Occipital lobe (tissue), 3 donors: Measurements from ENCODE around the gene RAB29. TPM values are rescaled to one million over a fixed set of nuclear protein-coding genes. Genes with fewer than 3 reads are reported as not detected.
"Not testable (repeated sequence)": the region's sequence is repeated elsewhere in the genome, so short reads cannot be mapped to it uniquely, and the experiment has no call there.

ENCODE experiments used
- DNase-seq: peaks from one replicate; lab custom pipeline; 2025; lab: John Stamatoyannopoulos, UW
- small RNA-seq: library from RNA; depleted of rRNA; stranded (forward); fragments of <200 nt; gene quantifications from one replicate; pipeline ENCODE3, GENCODE V24; 2014
- total RNA-seq: library from RNA; depleted of rRNA; stranded (reverse); fragments of >200 nt; gene quantifications from one replicate; pipeline ENCODE4 v1.2.3, GENCODE V29; 2014

The RAB29 gene
- total RNA-seq, 1 donor from 2014 or later = 11.7 TPM

DNA sequence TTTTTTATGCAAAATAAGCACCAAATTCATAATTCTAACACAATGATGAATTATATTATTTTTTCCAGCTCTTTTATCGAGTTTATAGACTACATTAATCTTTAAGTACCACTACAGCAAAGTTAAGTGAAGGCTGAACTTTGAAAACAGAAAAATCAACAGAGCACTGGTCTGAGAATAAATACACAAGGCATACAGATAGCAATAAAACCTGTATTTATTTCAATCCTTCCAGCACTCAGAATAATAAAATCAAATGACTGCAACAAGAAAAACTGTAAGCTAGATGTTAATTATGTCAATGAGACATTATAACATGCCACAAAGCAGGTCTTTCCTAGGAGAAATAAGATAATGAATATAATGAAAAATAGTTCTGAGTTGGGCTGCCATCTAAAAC is 49.8 kb downstream of the RAB29 start:
- DNase-seq = no peak

DNA sequence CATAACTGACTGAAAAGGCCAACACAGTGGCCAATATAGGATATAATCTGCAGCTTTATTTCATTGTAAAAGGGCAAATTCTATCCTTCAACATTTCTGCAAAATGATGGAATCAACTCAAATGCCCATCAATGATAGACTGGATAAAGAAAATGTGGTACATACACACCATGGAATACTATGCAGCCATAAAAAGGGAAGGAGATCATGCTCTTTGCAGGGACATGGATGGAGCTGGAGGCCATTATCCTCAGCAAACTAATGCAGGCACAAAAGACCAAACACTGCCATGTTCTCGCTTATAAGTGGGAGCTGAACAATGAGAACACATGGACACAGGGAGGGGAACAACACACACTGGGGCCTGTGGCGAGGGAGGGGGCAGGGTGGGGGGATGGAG is 54.5 kb downstream of the RAB29 start:
- DNase-seq = not testable (repeated sequence)

DNA sequence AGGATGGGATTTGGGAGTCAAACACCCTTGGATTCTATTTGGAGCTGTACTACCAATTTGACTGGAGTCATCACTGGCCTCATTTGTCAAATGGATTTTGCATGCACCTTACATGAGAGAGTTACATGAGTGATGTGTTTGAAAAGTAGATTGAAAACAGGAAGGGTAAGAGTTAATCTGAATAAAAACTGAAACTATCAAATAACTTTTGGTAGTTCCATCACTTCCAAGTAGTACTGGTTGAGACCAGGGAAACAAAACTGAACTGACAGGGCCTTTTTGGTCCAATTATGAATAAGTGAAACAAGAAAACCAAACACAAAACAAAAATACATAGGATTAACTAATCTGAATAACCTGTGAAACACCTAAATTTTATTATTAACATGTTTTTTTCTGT is 55.5 kb downstream of the RAB29 start:
- DNase-seq = no peak

DNA sequence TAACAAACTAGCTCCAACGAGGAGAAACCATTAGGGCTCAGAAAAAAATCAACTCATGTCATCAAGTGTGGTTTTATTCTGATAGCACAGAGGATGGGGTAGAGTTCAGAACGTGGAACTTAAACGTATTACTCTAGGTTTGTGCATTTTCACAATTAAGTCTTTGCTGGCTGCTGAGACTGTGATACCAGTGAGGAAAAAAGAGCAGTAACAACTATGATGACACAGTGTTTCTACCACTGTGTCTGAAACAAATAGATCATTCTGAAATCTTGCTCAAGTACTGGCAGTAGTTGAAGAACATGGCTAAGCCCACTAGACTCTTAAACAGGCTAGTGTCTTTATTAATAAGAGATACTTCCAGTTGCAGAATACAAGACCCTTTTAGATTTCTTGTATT is 56.3 kb downstream of the RAB29 start:
- no peak for DNase-seq

Small RNA genes within 50 kb of the gene (small RNA-seq; reads per million reads assigned to genes)
- not detected for gene RF00139

Other genes starting within 250 kb of the RAB29 start
- gene ELK4, start 143.5 kb downstream of the RAB29 start, total RNA-seq = 13.3 TPM
- gene SLC45A3, start 95.0 kb downstream of the RAB29 start, total RNA-seq = 4.4 TPM
- gene NUCKS1, start 25.3 kb downstream of the RAB29 start, total RNA-seq = 257 TPM
- gene SLC41A1, start 37.7 kb upstream of the RAB29 start, total RNA-seq = 11.2 TPM
- not detected for gene PM20D1, start 74.7 kb upstream of the RAB29 start, total RNA-seq
- gene SLC26A9, start 168.0 kb upstream of the RAB29 start, total RNA-seq = not detected
- gene RAB7B, start 227.9 kb upstream of the RAB29 start, total RNA-seq = 0.78 TPM
- not detected for gene CTSE, start 248.4 kb upstream of the RAB29 start, total RNA-seq